ENCODE results near the gene TNFRSF9.

TNFRSF9 gene

GRCh38 chr1:7893529-7894180 is 47.0 kb downstream of the TNFRSF9 start:
- Histone ChIP-seq H3K36me3 (ENCODE audit: insufficient read depth, low read length) (no peaks in the 10 kb centered on the region), H3K4me1 (ENCODE audit: control insufficient read depth, insufficient read depth, low read length, unreplicated experiment) (peaks cover 17% of the 10 kb centered on the region), H3K4me3 (ENCODE audit: low read depth, low read length) (0 out of 2 replicates have a peak overlapping the region, but pooled peaks have one; percentile 39), H3K27ac (ENCODE audit: low read depth, low read length) (peak overlapping the region; percentile 79), H3K79me2 (ENCODE audit: control insufficient read depth, insufficient read depth, low read length, unreplicated experiment) (no peaks in the 10 kb centered on the region), H2AFZ (ENCODE audit: low read length, unreplicated experiment) (no peak overlapping the region), H3K27me3 (ENCODE audit: insufficient read depth, low read length) (no peaks in the 10 kb centered on the region)

GRCh38 chr1:7891804-7892203 is 48.8 kb downstream of the TNFRSF9 start:
- H3K79me2 ChIP-seq (ENCODE audit: control insufficient read depth, insufficient read depth, low read length, unreplicated experiment): no peaks in the 10 kb centered on the region
- H3K27me3 ChIP-seq (ENCODE audit: insufficient read depth, low read length): no peaks in the 10 kb centered on the region
- no peak overlapping the region for H3K4me3 ChIP-seq (ENCODE audit: low read depth, low read length)
- peaks cover 21% of the 10 kb centered on the region for H3K4me1 ChIP-seq (ENCODE audit: control insufficient read depth, insufficient read depth, low read length, unreplicated experiment)
- no peaks in the 10 kb centered on the region for H3K36me3 ChIP-seq (ENCODE audit: insufficient read depth, low read length)
- H3K27ac ChIP-seq (ENCODE audit: low read depth, low read length): no peak overlapping the region
- no peak overlapping the region for H2AFZ ChIP-seq (ENCODE audit: low read length, unreplicated experiment)

GRCh38 chr1:7890853-7891252 is 49.8 kb downstream of the TNFRSF9 start:
- Histone ChIP-seq H3K4me1 (ENCODE audit: control insufficient read depth, insufficient read depth, low read length, unreplicated experiment) (peaks cover 21% of the 10 kb centered on the region), H2AFZ (ENCODE audit: low read length, unreplicated experiment) (no peak overlapping the region), H3K36me3 (ENCODE audit: insufficient read depth, low read length) (no peaks in the 10 kb centered on the region), H3K27ac (ENCODE audit: low read depth, low read length) (no peak overlapping the region), H3K27me3 (ENCODE audit: insufficient read depth, low read length) (no peaks in the 10 kb centered on the region), H3K79me2 (ENCODE audit: control insufficient read depth, insufficient read depth, low read length, unreplicated experiment) (no peaks in the 10 kb centered on the region), H3K4me3 (ENCODE audit: low read depth, low read length) (no peak overlapping the region)

- Histone ChIP-seq H3K27ac (ENCODE audit: low read depth, low read length) (no peak overlapping the region), H3K4me1 (ENCODE audit: control insufficient read depth, insufficient read depth, low read length, unreplicated experiment) (peaks cover 8% of the 10 kb centered on the region), H3K4me3 (ENCODE audit: low read depth, low read length) (no peak overlapping the region), H3K79me2 (ENCODE audit: control insufficient read depth, insufficient read depth, low read length, unreplicated experiment) (no peaks in the 10 kb centered on the region), H3K36me3 (ENCODE audit: insufficient read depth, low read length) (no peaks in the 10 kb centered on the region), H3K27me3 (ENCODE audit: insufficient read depth, low read length) (peaks cover 7% of the 10 kb centered on the region), H2AFZ (ENCODE audit: low read length, unreplicated experiment) (no peak overlapping the region)
Observed at GRCh38 chr1:7888248-7889081, 52.2 kb downstream of the TNFRSF9 start.

- Histone ChIP-seq H2AFZ (ENCODE audit: low read length, unreplicated experiment) (no peak overlapping the region), H3K27me3 (ENCODE audit: insufficient read depth, low read length) (peaks cover 12% of the 10 kb centered on the region), H3K4me3 (ENCODE audit: low read depth, low read length) (no peak overlapping the region), H3K27ac (ENCODE audit: low read depth, low read length) (no peak overlapping the region), H3K4me1 (ENCODE audit: control insufficient read depth, insufficient read depth, low read length, unreplicated experiment) (peaks cover 6% of the 10 kb centered on the region), H3K79me2 (ENCODE audit: control insufficient read depth, insufficient read depth, low read length, unreplicated experiment) (no peaks in the 10 kb centered on the region), H3K36me3 (ENCODE audit: insufficient read depth, low read length) (no peaks in the 10 kb centered on the region)
Observed at GRCh38 chr1:7886405-7886745, 54.3 kb downstream of the TNFRSF9 start.

GRCh38 chr1:7885513-7886404 is 54.9 kb downstream of the TNFRSF9 start:
- H3K79me2 ChIP-seq (ENCODE audit: control insufficient read depth, insufficient read depth, low read length, unreplicated experiment): no peaks in the 10 kb centered on the region
- no peak overlapping the region for H3K27ac ChIP-seq (ENCODE audit: low read depth, low read length)
- no peaks in the 10 kb centered on the region for H3K36me3 ChIP-seq (ENCODE audit: insufficient read depth, low read length)
- no peak overlapping the region for H2AFZ ChIP-seq (ENCODE audit: low read length, unreplicated experiment)
- H3K27me3 ChIP-seq (ENCODE audit: insufficient read depth, low read length): peaks cover 16% of the 10 kb centered on the region
- H3K4me3 ChIP-seq (ENCODE audit: low read depth, low read length): no peak overlapping the region
- H3K4me1 ChIP-seq (ENCODE audit: control insufficient read depth, insufficient read depth, low read length, unreplicated experiment): peaks cover 6% of the 10 kb centered on the region

GRCh38 chr1:7884757-7885156 is 55.9 kb downstream of the TNFRSF9 start:
- no peaks in the 10 kb centered on the region for H3K36me3 ChIP-seq (ENCODE audit: insufficient read depth, low read length)
- peaks cover 6% of the 10 kb centered on the region for H3K4me1 ChIP-seq (ENCODE audit: control insufficient read depth, insufficient read depth, low read length, unreplicated experiment)
- H3K4me3 ChIP-seq (ENCODE audit: low read depth, low read length): no peak overlapping the region
- no peak overlapping the region for H3K27ac ChIP-seq (ENCODE audit: low read depth, low read length)
- no peak overlapping the region for H2AFZ ChIP-seq (ENCODE audit: low read length, unreplicated experiment)
- no peaks in the 10 kb centered on the region for H3K79me2 ChIP-seq (ENCODE audit: control insufficient read depth, insufficient read depth, low read length, unreplicated experiment)
- peaks cover 16% of the 10 kb centered on the region for H3K27me3 ChIP-seq (ENCODE audit: insufficient read depth, low read length)

- H3K27ac ChIP-seq (ENCODE audit: low read depth, low read length): no peak overlapping the region
- no peaks in the 10 kb centered on the region for H3K4me1 ChIP-seq (ENCODE audit: control insufficient read depth, insufficient read depth, low read length, unreplicated experiment)
- peaks cover 9% of the 10 kb centered on the region; the same call in 1 of the 2 replicates for H3K27me3 ChIP-seq (ENCODE audit: insufficient read depth, low read length)
- H3K79me2 ChIP-seq (ENCODE audit: control insufficient read depth, insufficient read depth, low read length, unreplicated experiment): no peaks in the 10 kb centered on the region
- no peak overlapping the region for H3K4me3 ChIP-seq (ENCODE audit: low read depth, low read length)
- no peaks in the 10 kb centered on the region for H3K36me3 ChIP-seq (ENCODE audit: insufficient read depth, low read length)
- H2AFZ ChIP-seq (ENCODE audit: low read length, unreplicated experiment): no peak overlapping the region
Observed at GRCh38 chr1:7879228-7879627, 61.4 kb downstream of the TNFRSF9 start.

- Histone ChIP-seq H3K79me2 (ENCODE audit: control insufficient read depth, insufficient read depth, low read length, unreplicated experiment) (no peaks in the 10 kb centered on the region), H3K27me3 (ENCODE audit: insufficient read depth, low read length) (peaks cover 9% of the 10 kb centered on the region; the same call in 1 of the 2 replicates), H3K4me3 (ENCODE audit: low read depth, low read length) (no peak overlapping the region), H2AFZ (ENCODE audit: low read length, unreplicated experiment) (no peak overlapping the region), H3K27ac (ENCODE audit: low read depth, low read length) (no peak overlapping the region), H3K4me1 (ENCODE audit: control insufficient read depth, insufficient read depth, low read length, unreplicated experiment) (no peaks in the 10 kb centered on the region), H3K36me3 (ENCODE audit: insufficient read depth, low read length) (no peaks in the 10 kb centered on the region)
Observed at GRCh38 chr1:7878027-7878426, 62.6 kb downstream of the TNFRSF9 start.
